Natural killer cell treated with Interleukin-12 subunit alpha and Interleukin-12 subunit beta and Interleukin-15 and Interleukin-18, amount 100 ng/mL, for 72 hours (primary cell): Measurements from ENCODE around the gene BUD13. TPM values are rescaled to one million over a fixed set of nuclear protein-coding genes. Genes with fewer than 3 reads are reported as not detected.

Source experiments
- ATAC-seq, 2 donors: fragments of 150-1000 bp; cut with Tn5 transposase in 1 of 2; sonication (Bioruptor Pico), chemical (Tn5 transposase) in 1 of 2; 2 replicates each; pipeline ENCODE4 v1.10.0; 2021
- DNase-seq: peaks from one replicate; pipeline ENCODE4 v3.0.0; 2022; ENCODE audit warnings: low spot score
- H3K27ac Mint-ChIP-seq, 2 donors: 1 replicate in 1 of 2; 2 replicates in 1 of 2; pipeline ENCODE4 v1.8.0; 2022; ENCODE audit warnings: mixed read lengths in 2 of 2, mild to moderate bottlenecking in 1 of 2, moderate library complexity in 1 of 2
- H3K27me3 Mint-ChIP-seq, 2 donors: 1 replicate in 1 of 2; 2 replicates in 1 of 2; pipeline ENCODE4 v1.8.0; 2022; ENCODE audit warnings: mixed read lengths in 2 of 2
- H3K36me3 Mint-ChIP-seq: one replicate; pipeline ENCODE4 v1.8.0; 2022; ENCODE audit warnings: mixed read lengths
- H3K4me1 Mint-ChIP-seq, 2 donors: 1 replicate in 1 of 2; 2 replicates in 1 of 2; pipeline ENCODE4 v1.8.0; 2022; ENCODE audit warnings: low read depth in 2 of 2, mixed read lengths in 2 of 2, mild to moderate bottlenecking in 1 of 2
- H3K4me3 Mint-ChIP-seq: one replicate; pipeline ENCODE4 v1.8.0; 2022; ENCODE audit warnings: mixed read lengths
- H3K9me3 Mint-ChIP-seq: 2 replicates; pipeline ENCODE4 v1.8.0; 2022; ENCODE audit warnings: mixed read lengths
- total RNA-seq, 2 donors: library from RNA; stranded (reverse); gene quantifications; one replicate each; pipeline ENCODE4 v1.2.3, GENCODE V29; 2022

BUD13 gene, protein sequence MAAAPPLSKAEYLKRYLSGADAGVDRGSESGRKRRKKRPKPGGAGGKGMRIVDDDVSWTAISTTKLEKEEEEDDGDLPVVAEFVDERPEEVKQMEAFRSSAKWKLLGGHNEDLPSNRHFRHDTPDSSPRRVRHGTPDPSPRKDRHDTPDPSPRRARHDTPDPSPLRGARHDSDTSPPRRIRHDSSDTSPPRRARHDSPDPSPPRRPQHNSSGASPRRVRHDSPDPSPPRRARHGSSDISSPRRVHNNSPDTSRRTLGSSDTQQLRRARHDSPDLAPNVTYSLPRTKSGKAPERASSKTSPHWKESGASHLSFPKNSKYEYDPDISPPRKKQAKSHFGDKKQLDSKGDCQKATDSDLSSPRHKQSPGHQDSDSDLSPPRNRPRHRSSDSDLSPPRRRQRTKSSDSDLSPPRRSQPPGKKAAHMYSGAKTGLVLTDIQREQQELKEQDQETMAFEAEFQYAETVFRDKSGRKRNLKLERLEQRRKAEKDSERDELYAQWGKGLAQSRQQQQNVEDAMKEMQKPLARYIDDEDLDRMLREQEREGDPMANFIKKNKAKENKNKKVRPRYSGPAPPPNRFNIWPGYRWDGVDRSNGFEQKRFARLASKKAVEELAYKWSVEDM
- 10 to 100 TPM; 23.1 to 25.0 TPM for total RNA-seq

DNA sequence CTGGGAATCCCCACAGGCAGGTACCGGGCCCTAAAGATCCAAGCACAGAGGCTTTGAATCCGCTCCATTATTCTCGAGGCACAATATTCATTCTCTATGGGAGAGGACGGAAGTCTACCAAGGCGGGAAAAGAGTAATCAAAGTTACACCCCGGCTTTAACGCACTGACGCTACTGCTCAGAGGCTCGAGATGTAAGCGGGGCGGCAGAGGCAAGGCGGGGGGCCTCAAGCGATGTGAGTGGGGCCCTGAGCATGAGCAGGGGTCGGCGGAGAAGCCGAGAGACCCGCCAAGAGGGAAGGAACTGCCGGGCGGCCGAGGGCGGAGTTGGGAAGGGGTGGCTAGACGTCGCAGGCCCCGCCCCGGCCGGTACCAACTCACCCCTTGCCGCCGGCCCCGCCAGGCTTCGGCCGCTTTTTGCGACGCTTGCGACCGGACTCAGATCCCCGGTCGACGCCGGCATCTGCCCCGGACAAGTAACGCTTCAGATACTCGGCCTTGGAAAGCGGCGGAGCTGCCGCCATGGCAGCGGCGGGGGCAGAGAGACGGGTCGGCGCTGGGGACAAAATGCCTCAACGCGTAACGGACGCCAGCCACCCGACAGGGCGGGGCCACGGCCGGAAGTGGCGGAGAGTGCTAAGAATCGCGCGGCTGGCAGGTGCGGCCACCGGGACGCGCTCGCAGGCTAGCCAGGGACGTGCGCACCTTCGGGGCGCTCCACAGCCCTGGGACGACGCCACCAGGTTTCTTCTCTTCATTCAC is at the start of gene BUD13:
TSS of gene BUD13 (minus strand) at position 545 of the 760 bp plus-strand sequence. CDS start at position 522, 23 bp downstream.
- ATAC-seq (peak; percentile 95 to 96), DNase-seq (peak; percentile 96)
- Mint-ChIP-seq H3K4me3 (peak within 1 kb of the TSS; percentile 97), H3K9me3 (no peaks in the 10 kb centered on the region), H3K27ac (peak within 1 kb of the TSS; percentile 89 to 94), H3K36me3 (peaks cover 19% of the 10 kb centered on the region), H3K4me1 (peaks cover 29 to 51% of the 10 kb centered on the region in 2 donors), H3K27me3 (no peaks in the 10 kb centered on the region)

DNA sequence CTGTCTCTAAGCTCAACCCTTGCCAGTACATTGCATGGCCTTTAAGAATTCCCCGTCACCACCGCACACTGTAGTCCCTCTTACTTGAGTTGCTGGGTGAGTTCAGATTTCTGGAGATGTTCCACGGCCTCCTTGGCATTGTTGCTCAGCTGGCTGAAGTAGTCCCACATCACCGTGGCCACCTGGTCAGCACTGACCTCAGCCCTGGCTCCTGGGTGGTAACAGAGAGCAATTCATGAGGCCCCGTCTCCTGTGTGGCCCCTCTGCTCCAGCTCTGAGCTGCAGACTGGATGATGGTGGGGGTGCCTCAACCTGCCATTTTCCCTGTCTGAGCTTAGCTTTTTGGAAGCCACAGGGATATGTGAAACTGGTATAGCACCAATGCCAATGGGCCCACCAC is 49.8 kb upstream of the BUD13 start:
- H3K4me1 Mint-ChIP-seq: no peaks in the 10 kb centered on the region
- no peak for DNase-seq
- H3K4me3 Mint-ChIP-seq: no peak overlapping the region
- H3K9me3 Mint-ChIP-seq: no peaks in the 10 kb centered on the region
- no peaks in the 10 kb centered on the region for H3K27me3 Mint-ChIP-seq
- H3K27ac Mint-ChIP-seq: no peak overlapping the region
- H3K36me3 Mint-ChIP-seq: no peaks in the 10 kb centered on the region
- no peak for ATAC-seq

DNA sequence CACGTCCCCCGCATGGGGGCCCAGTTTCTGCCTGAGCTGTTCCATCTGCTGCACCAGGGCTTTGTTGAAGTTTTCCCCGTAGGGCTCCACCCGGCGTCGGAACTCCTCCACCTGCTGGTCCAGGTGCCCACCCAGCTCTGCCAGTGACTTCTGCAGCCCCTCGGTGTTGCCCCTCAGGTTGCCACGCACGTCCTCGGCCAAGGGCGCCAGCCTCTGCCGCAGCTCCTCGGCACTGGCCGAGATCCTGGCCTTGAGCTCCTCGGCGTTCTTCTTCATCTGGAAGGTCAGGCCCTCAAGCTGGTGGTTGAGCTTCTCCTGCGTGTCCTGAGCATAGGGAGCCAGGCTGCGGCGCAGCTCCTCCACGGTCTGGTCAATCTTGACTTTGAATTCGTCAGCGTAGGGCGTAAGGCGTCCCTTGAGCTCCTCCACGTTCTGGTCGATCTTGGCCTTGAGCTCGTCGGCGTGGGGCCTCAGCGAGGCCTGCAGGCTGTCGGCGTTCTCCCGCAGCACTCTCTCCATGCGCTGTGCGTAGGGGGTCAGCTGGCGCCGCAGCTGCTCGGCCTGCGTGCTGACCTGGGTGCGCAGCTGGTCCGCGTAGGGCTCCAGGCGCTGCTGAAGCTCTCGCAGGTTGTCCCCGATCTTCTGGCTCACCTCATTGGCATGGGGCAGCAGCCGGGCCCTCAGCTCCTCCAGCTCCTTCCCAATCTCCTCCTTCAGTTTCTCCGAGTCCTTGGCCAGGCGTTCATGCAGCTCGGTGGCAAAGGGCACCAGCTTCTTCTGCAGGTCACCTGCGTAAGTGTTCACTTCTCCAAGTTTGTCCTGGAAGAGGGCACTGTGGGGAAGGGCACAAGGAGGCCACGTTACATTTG is 48.5 kb upstream of the BUD13 start:
- H3K4me1 Mint-ChIP-seq: no peaks in the 10 kb centered on the region

DNA sequence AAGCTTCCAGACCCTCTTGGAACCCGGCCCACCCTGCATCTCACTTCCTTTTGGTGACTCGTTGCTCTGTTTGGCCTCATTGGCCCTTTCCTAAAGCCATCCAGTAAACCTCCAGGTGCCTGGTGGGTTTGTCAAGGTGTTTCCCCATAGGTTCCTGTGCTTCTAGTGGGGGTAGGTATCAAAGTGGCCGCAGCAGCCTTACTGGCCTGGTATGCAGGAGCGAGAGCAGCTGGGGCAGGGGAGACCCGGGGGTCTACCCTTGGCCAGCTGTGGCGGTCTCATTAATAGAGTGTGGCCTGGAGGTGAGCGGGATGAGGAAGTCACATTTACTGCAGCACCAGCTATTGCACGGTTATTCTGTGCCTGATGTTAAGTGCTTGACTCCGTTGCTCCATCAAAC is 46.3 kb upstream of the BUD13 start:
- ATAC-seq: no peak
- Mint-ChIP-seq H3K4me3 (no peak overlapping the region), H3K4me1 (no peaks in the 10 kb centered on the region), H3K27ac (no peak overlapping the region), H3K9me3 (no peaks in the 10 kb centered on the region), H3K27me3 (no peaks in the 10 kb centered on the region), H3K36me3 (no peaks in the 10 kb centered on the region)
- DNase-seq: no peak

More for the DNA sequence above, 48.5 kb upstream of the BUD13 start:
- Mint-ChIP-seq H3K9me3 (no peaks in the 10 kb centered on the region), H3K27me3 (no peaks in the 10 kb centered on the region), H3K27ac (no peak overlapping the region), H3K4me3 (no peak overlapping the region), H3K36me3 (no peaks in the 10 kb centered on the region)
- DNase-seq: no peak
- ATAC-seq: no peak

DNA sequence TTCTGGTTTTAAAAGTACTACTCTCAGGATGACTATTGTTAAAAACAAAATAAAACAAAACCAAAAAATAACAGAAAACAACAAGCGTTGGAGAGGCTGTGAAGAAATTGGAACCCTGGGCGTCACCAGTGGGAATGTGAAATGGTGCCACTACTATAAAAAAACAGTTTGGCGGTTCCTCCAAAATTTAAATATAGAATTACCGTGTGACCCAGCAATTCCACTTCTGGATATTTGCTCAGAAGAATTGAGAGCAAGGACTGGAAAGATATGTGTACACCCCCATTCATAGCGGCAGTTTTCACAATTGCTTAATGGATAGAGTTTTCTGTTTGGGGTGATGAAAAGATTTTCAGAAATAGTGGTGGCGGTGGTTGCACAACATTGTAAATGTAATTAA is 41.7 kb upstream of the BUD13 start:
- Mint-ChIP-seq H3K27me3 (no peaks in the 10 kb centered on the region), H3K4me3 (no peak overlapping the region), H3K4me1 (peaks cover 0 to 8% of the 10 kb centered on the region in 2 donors), H3K9me3 (no peaks in the 10 kb centered on the region), H3K36me3 (no peaks in the 10 kb centered on the region), H3K27ac (no peak overlapping the region)
- no peak for DNase-seq
- ATAC-seq: no peak

DNA sequence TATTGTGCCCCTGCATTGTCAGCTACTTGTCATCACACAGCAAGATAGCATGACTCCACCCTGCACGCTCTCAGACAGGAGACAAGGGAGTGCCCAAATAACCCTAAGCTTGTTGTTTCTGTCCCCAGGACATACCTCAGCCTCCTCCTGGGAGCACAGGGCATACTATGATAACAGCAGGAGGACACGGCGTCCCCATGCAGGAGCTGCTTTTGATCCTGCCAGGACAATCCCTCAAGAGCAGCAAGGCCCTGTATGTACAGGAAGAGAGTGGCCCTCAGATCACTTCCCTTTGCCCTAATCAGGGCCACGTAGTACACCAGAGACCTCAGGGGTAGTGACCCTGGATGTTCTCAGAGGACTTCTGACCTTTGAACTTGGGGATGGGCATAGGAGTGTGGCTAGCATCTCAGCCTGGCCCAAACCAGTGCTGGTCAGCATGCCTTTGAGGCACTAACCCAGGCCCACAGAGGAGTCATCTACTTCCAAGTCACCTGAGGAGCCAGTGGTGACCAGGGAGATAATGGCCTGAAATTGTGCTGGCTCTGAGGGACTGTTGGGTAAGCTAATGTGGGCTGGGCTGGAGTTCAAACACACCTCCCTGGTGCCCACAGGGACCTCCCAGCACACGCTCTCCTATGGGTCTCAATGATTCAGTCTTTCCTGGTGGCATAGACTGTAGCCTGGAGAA is 41.1 kb upstream of the BUD13 start:
- Mint-ChIP-seq H3K4me3 (no peak overlapping the region), H3K9me3 (no peaks in the 10 kb centered on the region), H3K36me3 (no peaks in the 10 kb centered on the region), H3K4me1 (peaks cover 0 to 8% of the 10 kb centered on the region in 2 donors), H3K27me3 (no peaks in the 10 kb centered on the region), H3K27ac (no peak overlapping the region)
- peak in 1 of 2 donors; percentile 40 for ATAC-seq
- DNase-seq: no peak

DNA sequence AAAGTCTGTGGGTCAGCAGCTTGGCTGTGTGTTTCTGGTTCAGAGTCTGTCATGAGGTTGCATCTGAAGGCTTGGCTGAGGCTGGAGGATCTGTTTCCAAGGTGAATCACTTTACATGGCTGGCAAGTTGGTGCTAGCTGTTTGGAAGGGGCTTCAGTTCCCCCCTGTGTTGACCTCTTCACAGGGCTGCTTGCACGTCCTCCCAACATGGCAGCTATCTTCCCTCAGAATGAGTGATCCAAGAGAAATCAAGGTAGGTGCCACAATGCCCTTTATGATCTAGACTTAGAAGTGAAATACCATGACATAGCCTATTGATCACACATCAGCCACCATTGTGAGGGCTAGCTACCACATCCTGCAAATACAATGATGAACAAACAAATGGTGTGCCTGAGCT is 40.4 kb upstream of the BUD13 start:
- H3K9me3 Mint-ChIP-seq: no peaks in the 10 kb centered on the region
- H3K27me3 Mint-ChIP-seq: no peaks in the 10 kb centered on the region
- H3K4me1 Mint-ChIP-seq: peaks cover 0 to 8% of the 10 kb centered on the region in 2 donors
- DNase-seq: no peak
- no peak overlapping the region for H3K4me3 Mint-ChIP-seq
- H3K36me3 Mint-ChIP-seq: no peaks in the 10 kb centered on the region
- peak in 1 of 2 donors; percentile 41 for ATAC-seq
- no peak overlapping the region for H3K27ac Mint-ChIP-seq

DNA sequence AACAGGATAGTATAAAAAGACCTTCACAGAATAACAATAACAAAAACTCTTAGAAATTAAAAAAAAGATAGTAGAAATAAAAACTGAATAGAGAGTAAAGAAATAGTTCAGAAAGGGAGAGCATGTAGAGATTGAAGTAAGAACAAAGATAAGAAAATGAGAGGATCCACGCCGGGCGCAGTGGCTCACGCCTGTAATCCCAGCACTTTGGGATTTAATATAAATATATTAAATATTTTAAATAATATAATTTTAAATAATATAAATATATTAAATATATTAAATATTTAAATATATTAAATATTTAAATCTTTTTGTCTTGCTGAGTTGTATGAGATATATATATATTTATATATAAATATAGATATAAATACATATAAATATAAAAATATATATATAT is 39.3 kb upstream of the BUD13 start:
- no peak overlapping the region for H3K27ac Mint-ChIP-seq
- H3K9me3 Mint-ChIP-seq: no peaks in the 10 kb centered on the region
- peaks cover 0 to 8% of the 10 kb centered on the region in 2 donors for H3K4me1 Mint-ChIP-seq
- H3K27me3 Mint-ChIP-seq: no peaks in the 10 kb centered on the region
- no peak overlapping the region for H3K4me3 Mint-ChIP-seq
- no peak for ATAC-seq
- H3K36me3 Mint-ChIP-seq: no peaks in the 10 kb centered on the region
- no peak for DNase-seq

DNA sequence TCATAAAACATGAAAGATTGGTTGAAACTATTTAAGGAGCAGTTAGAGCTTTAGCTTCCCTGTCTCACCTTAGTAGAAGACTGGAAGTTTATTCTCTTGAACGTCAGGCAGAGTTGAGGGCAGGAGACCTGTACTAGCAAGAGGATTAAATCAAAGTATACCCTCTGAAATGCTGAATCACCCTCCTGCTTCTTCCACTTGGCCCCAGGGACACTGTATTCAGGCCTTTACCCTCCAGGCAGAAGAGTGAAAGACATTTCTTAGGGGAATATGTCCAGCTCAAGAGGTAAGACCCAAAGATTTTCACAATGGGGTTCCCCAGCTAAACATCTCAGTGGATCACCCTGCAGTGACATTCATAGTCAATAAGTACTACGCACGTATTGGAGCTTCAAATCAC is 38.4 kb upstream of the BUD13 start:
- Mint-ChIP-seq H3K4me1 (peaks cover 0 to 8% of the 10 kb centered on the region in 2 donors), H3K27me3 (no peaks in the 10 kb centered on the region), H3K36me3 (no peaks in the 10 kb centered on the region), H3K4me3 (no peak overlapping the region), H3K9me3 (no peaks in the 10 kb centered on the region), H3K27ac (no peak overlapping the region)
- DNase-seq (no peak), ATAC-seq (no peak)

DNA sequence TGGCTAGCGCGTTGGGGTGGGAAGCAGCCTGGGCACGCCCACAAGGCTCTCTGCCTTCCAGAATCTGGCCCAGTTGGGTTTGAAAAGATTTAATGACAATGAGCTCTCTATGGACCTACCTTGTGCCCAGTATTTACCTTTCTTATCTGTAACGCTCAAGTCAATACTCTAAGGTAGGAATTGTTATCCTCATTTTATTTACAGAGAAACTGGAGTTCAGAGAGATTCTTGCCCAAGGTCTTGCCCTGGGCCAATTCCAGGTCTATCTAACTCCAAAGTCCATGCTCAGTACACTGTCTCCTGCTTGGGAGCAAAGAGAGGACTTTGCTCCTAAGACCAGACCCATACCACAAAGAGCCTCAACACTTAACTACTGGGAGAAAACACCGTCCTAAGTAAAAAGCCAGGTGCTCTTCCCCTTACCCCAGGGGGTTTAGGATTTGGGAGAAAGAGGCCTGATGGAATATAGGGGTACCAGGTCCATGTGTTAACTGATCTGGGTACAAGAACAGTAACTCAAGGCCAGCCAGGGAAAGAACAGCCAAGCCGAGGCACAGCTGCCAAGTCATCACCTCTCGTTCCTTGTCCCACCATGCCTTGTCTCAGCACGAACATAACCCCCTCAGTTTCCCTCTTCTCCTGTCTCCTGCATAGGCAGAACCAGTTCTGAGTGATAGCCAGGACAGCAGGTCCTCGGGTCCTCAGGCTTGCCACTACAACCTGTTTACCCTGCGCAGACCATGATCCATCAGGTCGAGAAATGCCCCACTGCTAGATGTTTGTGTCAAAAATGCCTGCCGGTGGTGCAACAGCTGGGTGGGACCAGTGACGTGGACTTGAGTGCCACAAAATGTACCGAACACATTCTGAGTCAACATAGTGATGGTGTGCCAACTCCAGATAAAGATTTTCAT is 35.7 kb upstream of the BUD13 start:
- H3K4me3 Mint-ChIP-seq: no peak overlapping the region
- H3K4me1 Mint-ChIP-seq: peaks cover 0 to 6% of the 10 kb centered on the region in 2 donors

DNA sequence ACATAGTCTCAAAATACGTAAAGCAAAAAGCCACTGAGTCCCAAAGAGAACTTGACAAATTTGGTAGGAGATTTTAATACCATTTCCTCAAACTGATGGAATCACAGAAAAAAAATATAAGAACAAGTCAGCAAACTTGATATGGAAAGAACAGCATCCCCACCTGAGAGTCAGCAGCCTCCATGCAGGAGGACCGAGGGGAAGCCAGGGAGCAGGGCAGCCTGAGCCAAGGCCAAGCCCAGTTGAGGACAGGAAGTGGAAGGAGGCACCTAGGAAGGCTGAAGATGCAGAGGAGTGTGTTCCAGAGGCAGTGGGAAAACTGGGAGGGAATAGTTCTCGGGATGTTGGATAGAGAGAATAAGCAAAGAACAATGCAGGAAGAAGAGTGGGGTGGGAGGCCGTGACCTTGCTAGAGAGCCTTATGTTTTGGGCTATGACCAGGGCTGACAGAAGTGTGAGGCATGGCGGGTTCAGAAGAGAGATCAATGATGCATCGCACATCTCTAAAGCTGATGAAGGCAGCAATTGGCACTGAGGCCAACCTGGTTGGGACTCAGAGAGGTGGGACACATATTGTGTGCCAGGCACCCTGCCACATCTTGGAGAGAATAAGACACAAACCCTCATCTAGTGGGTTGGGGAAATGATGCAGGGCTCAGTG is 34.9 kb upstream of the BUD13 start:
- Mint-ChIP-seq H3K4me3 (no peak overlapping the region), H3K27ac (no peak overlapping the region), H3K9me3 (no peaks in the 10 kb centered on the region), H3K4me1 (no peaks in the 10 kb centered on the region), H3K27me3 (peaks cover 2 to 4% of the 10 kb centered on the region in 2 donors), H3K36me3 (no peaks in the 10 kb centered on the region)
- no peak for ATAC-seq
- DNase-seq: no peak

More for the DNA sequence above, 35.7 kb upstream of the BUD13 start:
- ATAC-seq (no peak), DNase-seq (no peak)
- H3K36me3 Mint-ChIP-seq: no peaks in the 10 kb centered on the region
- H3K27ac Mint-ChIP-seq: no peak overlapping the region
- H3K9me3 Mint-ChIP-seq: no peaks in the 10 kb centered on the region
- no peaks in the 10 kb centered on the region for H3K27me3 Mint-ChIP-seq

DNA sequence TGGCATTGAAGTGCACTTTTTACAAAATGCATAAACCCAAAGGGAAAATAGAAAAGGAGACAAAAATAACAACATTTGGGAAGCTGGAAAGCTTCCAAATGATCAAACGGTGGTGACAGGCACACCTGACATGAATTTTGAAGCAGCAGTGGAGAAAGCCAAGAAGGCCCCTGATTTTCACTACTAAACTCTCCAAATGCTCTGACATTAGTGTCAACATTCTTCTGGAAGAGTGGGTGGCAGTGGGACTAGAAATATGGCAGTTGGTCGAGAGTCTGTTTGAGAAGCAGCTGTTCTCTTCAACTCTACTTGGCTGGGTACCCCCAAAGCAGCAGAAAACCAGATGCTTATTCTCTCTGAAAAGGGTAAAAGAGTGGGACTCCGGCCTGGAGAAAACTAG is 31.2 kb upstream of the BUD13 start:
- no peaks in the 10 kb centered on the region for H3K36me3 Mint-ChIP-seq
- H3K4me1 Mint-ChIP-seq: no peaks in the 10 kb centered on the region
- no peak for ATAC-seq
- no peak overlapping the region for H3K4me3 Mint-ChIP-seq
- no peak for DNase-seq
- peaks cover 5 to 18% of the 10 kb centered on the region in 2 donors for H3K27me3 Mint-ChIP-seq
- H3K27ac Mint-ChIP-seq: no peak overlapping the region
- no peaks in the 10 kb centered on the region for H3K9me3 Mint-ChIP-seq
